HG02678 (cell line): Measurements from ENCODE around the gene TMEM161B.
"Not testable (repeated sequence)": the region's sequence is repeated elsewhere in the genome, so short reads cannot be mapped to it uniquely, and the experiment has no call there.

Experiments used
- ATAC-seq: cut with Tn5 transposase; IDR thresholded peaks from one replicate; pipeline ENCODE4 v1.9.1; 2021; ENCODE audit warnings: mild to moderate bottlenecking, moderate library complexity; ENCODE audit not compliant: unreplicated experiment

Gene TMEM161B

GRCh38 chr5:88250010-88250409, 18.6 kb downstream of the TMEM161B start:
- no peak for ATAC-seq

- ATAC-seq = no peak
These were observed 19.7 kb downstream of the TMEM161B start for GRCh38 chr5:88248743-88249540.

DNA sequence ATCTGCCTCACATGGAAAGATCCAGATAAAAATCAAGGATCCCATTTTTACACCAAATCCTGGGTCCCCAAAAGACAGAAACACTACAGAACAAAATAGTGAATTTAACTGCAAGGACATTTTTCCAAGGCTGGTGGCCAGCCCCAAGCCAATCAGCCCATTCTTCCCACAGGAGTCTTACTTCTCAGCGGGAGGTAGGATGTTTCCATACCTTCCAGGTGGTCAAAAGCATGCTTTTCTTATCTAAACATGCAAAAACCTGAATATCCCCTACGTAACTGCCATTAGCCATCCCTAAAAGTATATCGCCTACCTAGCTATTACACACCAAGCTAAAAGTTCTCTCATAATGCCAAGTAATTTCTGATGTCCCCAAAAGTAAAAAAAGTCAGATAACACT, 20.6 kb downstream of the TMEM161B start:
- ATAC-seq = no peak

- no peak for ATAC-seq
These were observed 22.8 kb downstream of the TMEM161B start for GRCh38 chr5:88245893-88246244.

DNA sequence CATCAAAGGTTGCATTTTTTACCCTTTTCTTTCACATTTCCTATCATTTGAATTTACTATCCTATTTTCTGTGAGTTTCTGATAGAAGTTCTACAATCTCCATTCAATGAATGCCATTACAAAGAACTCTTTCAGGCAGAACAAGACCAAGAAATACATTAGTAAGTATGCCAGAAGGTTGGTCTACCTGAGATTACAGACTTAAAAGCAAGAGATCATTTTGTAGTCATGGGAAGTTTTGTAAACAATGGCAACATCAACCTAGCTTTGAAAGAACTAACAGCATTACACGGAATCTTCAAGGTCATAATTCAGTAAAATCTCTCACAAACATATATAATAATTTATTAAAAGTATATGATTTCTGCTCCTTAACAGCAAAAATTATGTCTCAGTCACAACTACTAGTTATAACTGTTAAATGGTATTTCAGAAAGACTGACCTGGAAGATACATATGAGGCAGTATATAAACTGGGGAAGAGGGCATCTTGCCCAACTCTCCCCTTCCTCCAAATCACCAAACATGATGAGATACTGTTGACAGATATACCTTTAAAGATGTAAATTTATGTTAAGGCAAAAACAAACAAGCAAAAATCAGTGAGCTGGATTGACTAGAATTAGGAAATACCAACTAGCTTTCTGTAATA, 23.3 kb downstream of the TMEM161B start:
- ATAC-seq = no peak

DNA sequence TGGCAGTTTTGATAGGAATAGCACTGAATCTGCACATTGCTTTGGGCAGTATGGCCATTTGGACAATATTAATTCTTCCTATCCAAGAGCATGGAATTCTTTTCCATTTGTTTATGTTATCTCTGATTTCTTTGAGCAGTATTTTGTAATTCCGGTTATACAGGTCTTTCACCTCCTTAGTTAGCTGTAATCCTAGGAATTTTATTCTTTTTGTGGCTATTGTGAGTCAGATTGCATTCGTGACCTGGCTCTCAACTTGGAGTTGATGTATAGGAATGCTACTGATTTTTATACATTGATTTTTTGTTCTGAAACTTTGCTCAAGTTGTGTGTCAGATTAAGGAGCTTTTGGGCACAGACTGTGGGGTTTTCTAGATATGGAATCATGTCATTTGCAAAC, 24.0 kb downstream of the TMEM161B start:
- ATAC-seq = no peak

- not testable (repeated sequence) for ATAC-seq
These were observed 25.2 kb downstream of the TMEM161B start for GRCh38 chr5:88243493-88243892.

GRCh38 chr5:88238732-88239131, 29.9 kb downstream of the TMEM161B start:
- no peak for ATAC-seq

- ATAC-seq = no peak
These were observed 31.6 kb downstream of the TMEM161B start for GRCh38 chr5:88236866-88237642.

DNA sequence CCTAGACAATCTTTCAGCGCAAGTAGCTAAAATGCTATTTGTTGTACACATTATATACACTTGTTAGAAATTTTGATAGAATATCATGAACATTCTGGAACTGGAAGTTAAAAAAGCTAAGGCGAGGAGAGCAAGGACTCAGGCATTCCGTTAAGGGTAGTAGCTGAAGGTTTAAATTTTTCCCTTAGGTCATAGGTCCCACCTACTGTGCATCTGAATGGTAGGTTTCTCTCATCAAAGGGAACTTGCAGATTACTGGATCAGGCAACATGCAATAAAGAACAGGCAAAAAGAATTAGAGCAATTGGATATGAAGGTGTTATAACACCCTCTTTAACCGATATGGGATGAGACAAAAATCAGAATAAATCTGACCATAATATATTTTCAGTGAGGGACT, 32.8 kb downstream of the TMEM161B start:
- ATAC-seq = no peak

DNA sequence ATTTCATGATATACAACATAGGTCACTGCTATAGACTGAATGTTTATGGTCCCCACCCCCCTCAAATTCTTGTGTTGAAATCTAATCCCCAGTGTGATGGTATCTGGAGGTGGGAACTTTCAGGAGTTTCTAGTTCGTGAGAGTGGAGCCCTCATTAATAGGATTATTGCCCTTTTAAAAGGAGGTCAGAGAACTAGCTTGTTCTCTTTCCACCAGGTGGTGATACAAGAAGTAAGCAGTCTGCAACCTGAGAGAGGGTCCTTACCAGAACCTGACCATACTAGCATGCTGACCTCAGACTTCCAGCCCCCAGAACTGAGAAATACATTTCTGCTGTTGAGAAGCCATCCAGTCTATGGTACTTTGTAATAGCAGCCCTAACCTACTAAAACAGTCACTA, 33.3 kb downstream of the TMEM161B start:
- ATAC-seq = no peak

GRCh38 chr5:88230546-88231066, 38.0 kb downstream of the TMEM161B start:
- no peak for ATAC-seq

GRCh38 chr5:88226881-88227450, 41.7 kb downstream of the TMEM161B start:
- peak; percentile 79 for ATAC-seq

DNA sequence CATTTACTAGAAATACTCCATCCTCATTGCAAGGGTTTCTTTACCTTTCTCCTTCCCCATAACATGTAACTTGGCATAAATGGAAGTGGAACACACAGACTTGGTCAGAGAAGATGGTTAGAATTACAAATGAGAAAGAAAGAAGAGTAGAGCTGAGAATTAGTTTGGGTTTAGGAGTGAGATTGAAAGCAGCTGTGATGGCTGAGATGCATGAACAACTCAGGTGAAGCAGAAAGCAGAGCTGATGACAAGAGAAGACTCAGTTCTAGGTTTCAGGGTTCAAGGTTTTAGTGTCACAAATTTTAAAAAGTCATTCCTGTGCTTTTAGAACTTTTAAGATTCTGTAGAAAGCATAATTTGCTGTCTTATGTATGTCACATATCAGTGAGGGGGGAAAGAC, 54.0 kb downstream of the TMEM161B start:
- peak; percentile 54 for ATAC-seq

DNA sequence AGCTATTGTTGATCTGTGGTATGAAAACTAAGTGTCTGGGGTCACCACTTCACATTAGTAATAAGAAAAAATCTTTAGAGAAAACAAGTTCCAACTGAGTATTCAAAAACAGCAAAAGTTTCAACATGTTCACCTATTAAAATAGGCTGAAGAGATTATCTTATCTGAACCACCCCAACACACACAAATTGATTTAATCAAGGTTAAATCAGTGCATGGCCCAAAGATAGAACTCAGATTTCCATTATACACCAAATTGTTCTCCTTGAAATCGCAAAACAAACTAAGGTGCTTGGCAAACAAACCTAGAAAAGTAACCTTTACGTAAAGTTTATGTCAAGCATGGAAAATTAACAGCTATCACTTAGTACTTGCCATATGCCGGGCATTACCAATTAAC, 61.1 kb downstream of the TMEM161B start:
- ATAC-seq = no peak

DNA sequence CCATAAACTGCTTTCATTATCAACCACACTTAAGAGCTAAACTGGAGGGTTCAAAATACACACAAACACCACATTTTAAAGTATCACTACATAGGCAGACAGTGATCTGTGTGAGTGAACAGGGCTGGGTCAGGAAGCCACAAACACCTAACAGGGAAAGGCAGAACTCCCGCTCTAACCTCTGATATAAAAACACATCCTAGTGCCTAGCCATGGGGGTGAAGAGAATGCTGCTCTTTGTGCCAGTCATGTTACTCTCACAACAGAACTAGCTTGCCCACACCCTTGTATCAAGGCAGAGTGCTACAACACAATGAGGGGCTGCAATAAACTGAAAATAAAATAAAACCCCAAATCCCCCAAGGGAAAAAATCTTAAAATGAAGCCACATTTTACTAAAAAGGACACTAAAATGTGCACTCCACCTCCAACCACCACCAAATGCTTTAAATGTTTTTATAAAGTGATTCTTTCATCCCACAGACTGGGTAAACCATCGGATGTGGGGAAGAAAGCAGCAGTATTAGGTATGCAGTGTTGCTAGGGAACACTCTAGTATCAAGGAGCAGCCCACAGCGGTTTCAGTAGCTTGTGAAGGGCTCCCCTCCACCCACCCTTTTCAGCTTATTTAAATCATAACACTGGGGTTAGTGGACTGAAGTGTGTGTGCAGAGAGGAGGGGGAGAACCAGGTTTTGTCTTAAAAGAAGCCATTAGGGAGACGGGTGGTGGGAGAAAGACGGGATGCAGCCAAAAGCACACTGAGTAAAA, 64.5 kb downstream of the TMEM161B start:
- ATAC-seq = peak; percentile 53

DNA sequence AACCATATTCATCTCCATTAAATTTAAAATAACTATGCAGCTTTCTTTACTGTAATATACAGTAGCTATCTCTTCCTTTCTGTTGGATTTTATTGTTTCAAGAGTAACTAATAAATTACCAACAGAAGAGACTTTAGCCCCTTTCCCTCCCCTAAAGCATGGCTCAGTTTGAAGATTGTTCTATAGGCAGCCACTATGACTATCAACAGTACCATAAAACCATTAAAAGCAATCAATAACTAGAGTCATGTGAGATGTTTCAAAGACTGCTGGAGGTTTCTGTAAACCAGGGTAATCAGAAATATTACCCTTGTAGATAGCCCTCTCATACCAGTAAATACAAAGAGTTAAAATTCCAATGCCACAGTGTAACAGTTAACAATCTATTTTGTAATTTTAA, 73.0 kb downstream of the TMEM161B start:
- no peak for ATAC-seq

DNA sequence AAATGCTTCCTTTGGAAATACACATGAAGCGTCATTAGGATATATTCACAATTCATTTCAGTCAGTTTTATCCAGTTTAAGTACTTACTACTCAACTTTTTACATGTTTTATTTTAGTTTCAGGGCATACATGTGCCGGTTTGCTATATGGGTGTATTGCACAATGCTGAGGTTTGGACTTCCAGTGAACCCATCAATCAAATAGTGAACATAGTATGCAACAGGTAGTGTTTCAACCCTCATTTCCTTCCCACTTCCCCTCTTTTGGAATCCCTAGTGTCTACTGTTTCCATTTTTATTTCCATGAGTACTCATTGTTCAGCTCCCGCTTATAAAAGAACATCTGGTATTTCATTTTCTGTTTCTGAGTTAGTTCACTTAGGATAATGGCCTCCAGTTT, 74.7 kb downstream of the TMEM161B start:
- no peak for ATAC-seq

GRCh38 chr5:88190106-88190834, 78.4 kb downstream of the TMEM161B start:
- no peak for ATAC-seq

- not testable (repeated sequence) for ATAC-seq
These were observed 79.2 kb downstream of the TMEM161B start for GRCh38 chr5:88189484-88189883.
